Stimulated activated CD8-positive, alpha-beta memory T cell treated with anti-CD3 and anti-CD28 coated beads, Interleukin-15, amount 100 ng/mL, for 24 hours (primary cell): ENCODE data around the gene DLD.
"Not testable (repeated sequence)": the region's sequence is repeated elsewhere in the genome, so short reads cannot be mapped to it uniquely, and the experiment has no call there.

Experiments
- DNase-seq: peaks from one replicate; pipeline ENCODE4 v3.0.0-alpha.2; 2020; ENCODE audit warnings: low read depth

The DLD gene, protein sequence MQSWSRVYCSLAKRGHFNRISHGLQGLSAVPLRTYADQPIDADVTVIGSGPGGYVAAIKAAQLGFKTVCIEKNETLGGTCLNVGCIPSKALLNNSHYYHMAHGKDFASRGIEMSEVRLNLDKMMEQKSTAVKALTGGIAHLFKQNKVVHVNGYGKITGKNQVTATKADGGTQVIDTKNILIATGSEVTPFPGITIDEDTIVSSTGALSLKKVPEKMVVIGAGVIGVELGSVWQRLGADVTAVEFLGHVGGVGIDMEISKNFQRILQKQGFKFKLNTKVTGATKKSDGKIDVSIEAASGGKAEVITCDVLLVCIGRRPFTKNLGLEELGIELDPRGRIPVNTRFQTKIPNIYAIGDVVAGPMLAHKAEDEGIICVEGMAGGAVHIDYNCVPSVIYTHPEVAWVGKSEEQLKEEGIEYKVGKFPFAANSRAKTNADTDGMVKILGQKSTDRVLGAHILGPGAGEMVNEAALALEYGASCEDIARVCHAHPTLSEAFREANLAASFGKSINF

GRCh38 chr7:107890962-107891635, at the start of gene DLD:
Gene DLD, plus strand, starts transcription at chr7:107891183. Its CDS starts 68 bp downstream, at chr7:107891251.
- peak; percentile 79 for DNase-seq

GRCh38 chr7:107842213-107842612, 48.8 kb upstream of the DLD start:
- DNase-seq, result no peak

- DNase-seq, result no peak
These were observed 47.8 kb upstream of the DLD start for GRCh38 chr7:107843184-107843583.

- DNase-seq, result no peak
These were observed 44.7 kb upstream of the DLD start for GRCh38 chr7:107846324-107846723.

- no peak for DNase-seq
These were observed 43.7 kb upstream of the DLD start for GRCh38 chr7:107847168-107847835.

GRCh38 chr7:107847836-107848175, 43.2 kb upstream of the DLD start:
- not testable (repeated sequence) for DNase-seq

- not testable (repeated sequence) for DNase-seq
These were observed 42.8 kb upstream of the DLD start for GRCh38 chr7:107848211-107848610.

GRCh38 chr7:107850216-107850615, 40.8 kb upstream of the DLD start:
- no peak for DNase-seq

DNA sequence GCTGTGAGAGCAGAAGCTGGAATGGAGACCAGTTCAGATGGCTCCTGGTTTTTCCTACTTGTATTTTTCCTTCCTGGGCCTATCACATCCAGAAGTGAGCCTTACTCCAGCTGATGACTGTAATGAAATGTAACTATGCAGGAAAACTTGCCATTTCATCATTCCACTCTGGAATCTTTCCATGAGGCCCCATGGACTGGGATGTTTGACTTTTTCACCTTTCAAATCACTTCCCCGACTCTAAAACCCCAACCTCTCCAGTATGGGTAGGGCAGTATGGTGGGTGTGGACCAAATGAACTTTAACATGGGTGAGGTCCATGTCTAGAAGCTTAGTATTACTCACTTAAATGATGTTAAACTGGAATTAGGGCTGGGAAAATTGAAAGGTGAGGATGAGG, 40.3 kb upstream of the DLD start:
- no peak for DNase-seq

- DNase-seq, result no peak
These were observed 36.5 kb upstream of the DLD start for GRCh38 chr7:107854454-107854853.

- DNase-seq, result no peak
These were observed 36.0 kb upstream of the DLD start for GRCh38 chr7:107854989-107855388.

DNA sequence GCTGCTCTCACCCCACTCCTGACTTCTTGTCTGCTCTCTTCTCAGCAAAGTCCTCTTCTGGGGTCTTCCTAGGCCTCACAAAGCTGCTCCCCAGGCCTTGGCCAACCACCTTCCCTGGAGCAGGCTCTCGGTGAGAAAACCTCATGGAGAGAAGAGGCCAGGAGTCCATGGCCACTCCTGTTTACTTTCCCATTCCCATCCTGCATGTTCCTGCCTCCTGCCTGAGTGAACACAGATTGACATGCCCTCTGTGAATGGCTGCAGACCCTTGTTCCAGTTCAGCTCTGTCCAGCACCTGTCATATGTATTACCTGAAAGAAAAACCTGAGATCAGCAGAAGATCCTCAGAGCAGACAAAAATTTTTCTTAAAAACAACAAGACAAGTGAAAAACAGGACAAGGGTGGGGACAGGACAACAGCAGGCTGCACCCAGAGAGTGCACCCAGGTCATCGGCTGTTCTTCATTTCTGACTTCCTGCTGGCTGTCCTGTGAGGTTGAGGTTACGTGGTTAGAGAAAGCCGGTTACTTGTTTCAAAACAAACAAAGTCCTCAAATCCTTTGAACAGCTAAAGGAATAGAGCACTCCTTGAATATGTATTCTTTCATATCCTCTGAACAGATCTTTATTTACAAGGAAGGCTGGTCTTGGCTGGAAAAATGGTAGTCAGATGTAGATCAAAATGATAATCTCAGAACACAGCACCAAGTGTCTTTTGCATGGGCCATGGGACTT, 34.0 kb upstream of the DLD start:
- no peak for DNase-seq

DNA sequence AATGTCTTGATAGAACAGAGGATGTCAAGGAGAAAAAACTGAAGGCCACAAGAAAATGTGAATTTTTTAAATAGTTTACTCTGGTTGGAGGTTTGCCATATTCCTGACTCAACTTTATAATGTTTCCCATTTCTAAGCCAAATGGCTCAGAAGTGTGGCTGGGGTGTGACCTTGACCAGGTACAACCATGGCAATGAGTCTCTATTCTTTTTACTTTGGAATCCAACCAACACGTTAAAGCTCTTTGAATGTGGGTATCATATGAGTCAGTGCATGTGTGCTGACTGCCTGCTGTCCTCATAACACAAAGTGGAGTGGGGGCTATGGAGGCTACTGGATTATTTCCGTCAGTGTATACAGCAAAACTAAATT, 33.5 kb upstream of the DLD start:
- no peak for DNase-seq

- DNase-seq, result no peak
These were observed 32.7 kb upstream of the DLD start for GRCh38 chr7:107858280-107858679.

DNA sequence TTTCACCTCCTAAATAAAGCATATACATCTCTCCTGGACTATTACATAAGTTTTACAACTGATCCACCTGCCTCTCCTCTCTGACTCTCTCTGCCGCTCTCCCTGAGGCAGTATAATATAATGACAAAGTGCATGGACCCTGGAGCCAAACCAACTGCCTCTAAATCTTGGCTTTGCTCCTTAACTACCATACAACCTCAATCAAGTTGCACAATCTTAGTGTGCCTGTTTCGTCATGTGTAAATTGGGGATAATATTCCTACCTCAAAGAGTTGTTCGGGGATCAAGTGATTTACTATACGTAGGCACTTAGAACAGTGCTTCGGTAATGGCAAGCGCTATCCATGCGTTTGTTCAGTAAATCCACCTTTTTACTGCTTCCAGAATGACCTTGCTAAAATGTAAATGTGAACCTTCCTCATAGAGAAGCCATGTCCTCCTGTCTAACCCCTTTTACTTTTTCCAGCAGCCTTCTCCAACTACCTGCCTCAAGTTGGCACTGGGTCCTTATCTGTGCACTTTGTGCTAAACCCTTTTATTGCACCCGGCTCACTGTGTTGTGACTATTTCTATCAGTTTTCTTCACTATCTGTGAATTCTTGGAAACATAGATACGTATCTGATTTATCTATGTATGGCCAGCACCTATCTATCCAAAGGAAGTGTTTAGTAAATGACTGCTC, 30.6 kb upstream of the DLD start:
- DNase-seq, result no peak

DNA sequence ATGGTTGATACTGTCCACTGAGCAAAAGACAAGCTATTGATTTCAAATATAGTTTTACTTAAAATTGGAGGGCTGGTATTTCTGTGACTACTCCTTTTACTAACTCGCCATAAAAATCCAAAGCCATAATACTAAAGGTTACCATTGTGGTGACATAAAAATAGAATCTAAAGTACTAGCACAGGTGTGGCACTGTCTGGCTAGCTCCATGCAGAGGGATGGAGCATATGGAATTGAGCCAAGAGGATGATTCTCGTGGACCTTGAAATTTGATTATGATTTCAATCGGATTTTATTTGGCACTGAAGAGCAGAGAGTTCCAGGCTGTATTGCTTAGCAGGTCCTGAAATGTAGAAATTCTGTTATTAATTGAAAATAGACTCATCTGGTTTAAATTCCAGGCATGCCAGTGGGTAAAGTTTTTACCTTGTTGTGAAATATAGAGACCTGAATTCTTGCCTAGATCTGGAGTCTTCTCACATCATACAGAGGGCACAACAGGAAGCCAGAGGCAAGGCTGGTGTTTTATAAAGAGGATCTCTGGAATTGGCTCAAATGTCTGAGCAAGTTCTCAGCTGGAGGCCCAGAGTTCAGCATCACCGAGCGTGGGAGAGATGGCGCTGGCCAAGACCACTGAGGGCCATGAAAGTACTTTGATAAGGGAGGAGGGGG, 29.9 kb upstream of the DLD start:
- DNase-seq, result no peak

- DNase-seq, result no peak
These were observed 24.8 kb upstream of the DLD start for GRCh38 chr7:107865956-107866775.

DNA sequence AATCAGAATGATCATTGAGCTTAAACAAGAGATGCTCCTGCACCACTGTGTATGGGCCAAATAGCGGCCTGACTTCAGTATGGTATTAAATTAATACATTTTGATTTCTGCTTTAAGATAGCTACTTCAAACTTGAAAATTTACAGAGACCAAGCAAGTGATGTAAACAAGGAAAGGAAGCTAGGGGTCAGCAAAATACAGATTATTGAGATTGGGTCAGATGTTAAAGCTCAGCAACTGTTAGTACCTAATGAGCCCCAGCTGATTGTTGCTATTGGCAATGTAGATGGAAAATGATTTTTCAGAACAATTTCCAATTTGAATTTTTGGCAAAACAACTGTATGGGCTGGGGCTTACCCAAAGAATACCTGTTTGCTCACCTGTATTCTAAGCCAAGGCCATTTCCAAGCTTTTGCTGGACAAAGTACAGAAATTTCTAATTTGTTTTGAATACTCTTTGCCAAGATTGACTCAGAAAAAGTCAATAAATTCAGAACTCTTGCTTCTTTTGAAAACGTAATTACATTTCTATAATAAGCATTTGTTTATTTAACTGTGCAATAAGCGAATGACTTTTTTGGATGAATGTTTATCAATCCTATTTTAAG, 23.0 kb upstream of the DLD start:
- no peak for DNase-seq

- DNase-seq, result no peak
These were observed 20.5 kb upstream of the DLD start for GRCh38 chr7:107870427-107871000.
